ENCODE results near the gene CAMTA1. TPM values are rescaled to one million over a fixed set of nuclear protein-coding genes. Genes with fewer than 3 reads are reported as not detected.

Gene CAMTA1
- polyA plus RNA-seq, 1 donor from 2014 or later, result 79.0 TPM

GRCh38 chr1:7501723-7502603, 716.7 kb downstream of the CAMTA1 start:
- H3K4me1 Mint-ChIP-seq, result no peaks in the 10 kb centered on the region
- H3K9me3 Mint-ChIP-seq, result no peaks in the 10 kb centered on the region
- no peak overlapping the region for H3K27ac Mint-ChIP-seq
- H3K36me3 Mint-ChIP-seq, result no peaks in the 10 kb centered on the region
- H3K4me3 Mint-ChIP-seq, result no peak overlapping the region
- H3K27me3 Mint-ChIP-seq, result no peaks in the 10 kb centered on the region

GRCh38 chr1:7503691-7504437, 718.6 kb downstream of the CAMTA1 start:
- Mint-ChIP-seq H3K4me1 (no peaks in the 10 kb centered on the region), H3K9me3 (no peaks in the 10 kb centered on the region), H3K27me3 (no peaks in the 10 kb centered on the region), H3K4me3 (no peak overlapping the region), H3K27ac (no peak overlapping the region), H3K36me3 (no peaks in the 10 kb centered on the region)

- no peak overlapping the region for H3K4me3 Mint-ChIP-seq
- no peak overlapping the region for H3K27ac Mint-ChIP-seq
- H3K4me1 Mint-ChIP-seq, result no peaks in the 10 kb centered on the region
- H3K9me3 Mint-ChIP-seq, result no peaks in the 10 kb centered on the region
- H3K36me3 Mint-ChIP-seq, result no peaks in the 10 kb centered on the region
- no peaks in the 10 kb centered on the region for H3K27me3 Mint-ChIP-seq
These were observed 719.1 kb downstream of the CAMTA1 start for GRCh38 chr1:7504438-7504720.

- H3K9me3 Mint-ChIP-seq, result no peaks in the 10 kb centered on the region
- no peaks in the 10 kb centered on the region for H3K27me3 Mint-ChIP-seq
- H3K36me3 Mint-ChIP-seq, result no peaks in the 10 kb centered on the region
- no peak overlapping the region for H3K4me3 Mint-ChIP-seq
- H3K27ac Mint-ChIP-seq, result no peak overlapping the region
- no peaks in the 10 kb centered on the region for H3K4me1 Mint-ChIP-seq
These were observed 720.0 kb downstream of the CAMTA1 start for GRCh38 chr1:7505094-7505770.

GRCh38 chr1:7505771-7506453, 720.7 kb downstream of the CAMTA1 start:
- no peaks in the 10 kb centered on the region for H3K27me3 Mint-ChIP-seq
- H3K36me3 Mint-ChIP-seq, result no peaks in the 10 kb centered on the region
- H3K9me3 Mint-ChIP-seq, result no peaks in the 10 kb centered on the region
- no peak overlapping the region for H3K27ac Mint-ChIP-seq
- no peaks in the 10 kb centered on the region for H3K4me1 Mint-ChIP-seq
- H3K4me3 Mint-ChIP-seq, result no peak overlapping the region

GRCh38 chr1:7506454-7507284, 721.4 kb downstream of the CAMTA1 start:
- H3K27ac Mint-ChIP-seq, result no peak overlapping the region
- H3K4me1 Mint-ChIP-seq, result no peaks in the 10 kb centered on the region
- no peaks in the 10 kb centered on the region for H3K27me3 Mint-ChIP-seq
- H3K36me3 Mint-ChIP-seq, result no peaks in the 10 kb centered on the region
- no peaks in the 10 kb centered on the region for H3K9me3 Mint-ChIP-seq
- no peak overlapping the region for H3K4me3 Mint-ChIP-seq

- no peaks in the 10 kb centered on the region for H3K4me1 Mint-ChIP-seq
- H3K27ac Mint-ChIP-seq, result no peak overlapping the region
- no peaks in the 10 kb centered on the region for H3K36me3 Mint-ChIP-seq
- H3K27me3 Mint-ChIP-seq, result no peaks in the 10 kb centered on the region
- no peaks in the 10 kb centered on the region for H3K9me3 Mint-ChIP-seq
- no peak overlapping the region for H3K4me3 Mint-ChIP-seq
These were observed 722.2 kb downstream of the CAMTA1 start for GRCh38 chr1:7507285-7508019.

GRCh38 chr1:7508052-7508933, 723.0 kb downstream of the CAMTA1 start:
- Mint-ChIP-seq H3K27ac (no peak overlapping the region), H3K9me3 (no peaks in the 10 kb centered on the region), H3K4me3 (no peak overlapping the region), H3K4me1 (no peaks in the 10 kb centered on the region), H3K27me3 (no peaks in the 10 kb centered on the region), H3K36me3 (no peaks in the 10 kb centered on the region)

GRCh38 chr1:7508934-7509519, 723.8 kb downstream of the CAMTA1 start:
- H3K27ac Mint-ChIP-seq, result no peak overlapping the region
- no peaks in the 10 kb centered on the region for H3K36me3 Mint-ChIP-seq
- H3K27me3 Mint-ChIP-seq, result peaks cover under 1% of the 10 kb centered on the region
- H3K9me3 Mint-ChIP-seq, result no peaks in the 10 kb centered on the region
- no peaks in the 10 kb centered on the region for H3K4me1 Mint-ChIP-seq
- H3K4me3 Mint-ChIP-seq, result no peak overlapping the region

GRCh38 chr1:7509598-7509997, 724.3 kb downstream of the CAMTA1 start:
- no peak overlapping the region for H3K4me3 Mint-ChIP-seq
- H3K4me1 Mint-ChIP-seq, result no peaks in the 10 kb centered on the region
- H3K9me3 Mint-ChIP-seq, result no peaks in the 10 kb centered on the region
- no peak overlapping the region for H3K27ac Mint-ChIP-seq
- peaks cover 1% of the 10 kb centered on the region for H3K27me3 Mint-ChIP-seq
- H3K36me3 Mint-ChIP-seq, result no peaks in the 10 kb centered on the region

GRCh38 chr1:7510389-7510931, 725.2 kb downstream of the CAMTA1 start:
- H3K36me3 Mint-ChIP-seq, result no peaks in the 10 kb centered on the region
- no peaks in the 10 kb centered on the region for H3K9me3 Mint-ChIP-seq
- H3K27me3 Mint-ChIP-seq, result peaks cover 1% of the 10 kb centered on the region
- no peak overlapping the region for H3K27ac Mint-ChIP-seq
- H3K4me1 Mint-ChIP-seq, result no peaks in the 10 kb centered on the region
- H3K4me3 Mint-ChIP-seq, result no peak overlapping the region

- Mint-ChIP-seq H3K27me3 (peaks cover 1% of the 10 kb centered on the region), H3K9me3 (no peaks in the 10 kb centered on the region), H3K4me1 (no peaks in the 10 kb centered on the region), H3K27ac (no peak overlapping the region), H3K36me3 (no peaks in the 10 kb centered on the region), H3K4me3 (no peak overlapping the region)
These were observed 726.1 kb downstream of the CAMTA1 start for GRCh38 chr1:7511381-7511780.

GRCh38 chr1:7513081-7513480, 727.8 kb downstream of the CAMTA1 start:
- Mint-ChIP-seq H3K36me3 (no peaks in the 10 kb centered on the region), H3K9me3 (no peaks in the 10 kb centered on the region), H3K27ac (no peak overlapping the region), H3K27me3 (peaks cover 1% of the 10 kb centered on the region), H3K4me1 (no peaks in the 10 kb centered on the region), H3K4me3 (no peak overlapping the region)
